ENCODE measurements around the gene STXBP5. TPM values are rescaled to one million over a fixed set of nuclear protein-coding genes. Genes with fewer than 3 reads are reported as not detected.

Gene STXBP5
- total and polyA plus RNA-seq, 2 of the 13 experiments (the other 11 are each of a cell fraction or from before 2014, with no cell fraction given) = 8.8 to 19.4 TPM

DNA sequence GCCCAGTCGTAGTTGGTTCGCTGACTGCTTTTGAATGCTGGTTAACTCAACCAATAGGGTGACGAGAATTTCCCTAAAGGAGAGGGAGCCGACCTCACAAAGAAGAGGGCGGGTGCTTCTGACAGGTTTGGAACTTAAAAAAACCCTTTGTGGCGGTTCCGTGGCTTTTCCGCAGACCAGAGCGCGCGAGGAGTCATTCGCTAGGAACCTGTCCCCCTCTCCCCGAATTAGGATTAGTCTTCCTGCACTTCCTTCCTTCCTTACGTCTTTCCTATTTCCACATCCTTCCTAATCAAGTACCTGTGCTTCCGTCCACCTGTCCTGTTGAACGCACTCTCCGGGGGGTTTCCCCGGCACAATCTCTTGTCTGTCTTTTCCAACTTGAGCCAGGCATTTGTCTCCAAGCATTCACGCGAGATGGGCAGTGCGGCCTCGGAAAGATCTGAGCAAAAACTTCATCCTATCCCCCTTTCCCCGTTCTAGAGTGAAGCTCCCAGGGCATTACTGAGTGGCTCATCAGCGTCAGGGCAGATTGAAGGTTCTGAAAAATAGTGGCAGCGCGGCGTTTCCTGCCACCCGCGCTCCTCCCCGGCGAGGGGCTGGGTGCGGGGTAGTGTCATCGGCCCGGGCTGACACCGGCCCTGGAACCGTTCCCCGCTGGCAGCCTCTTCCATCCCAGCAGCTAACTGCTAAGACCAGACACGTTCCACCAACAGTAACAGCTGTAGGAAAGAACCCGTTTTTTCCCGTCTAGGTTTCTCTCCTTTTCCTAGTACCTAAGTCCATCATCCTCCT lies 1.5 kb upstream of the STXBP5 start (continued):
- TF ChIP-seq, protein P1, sequence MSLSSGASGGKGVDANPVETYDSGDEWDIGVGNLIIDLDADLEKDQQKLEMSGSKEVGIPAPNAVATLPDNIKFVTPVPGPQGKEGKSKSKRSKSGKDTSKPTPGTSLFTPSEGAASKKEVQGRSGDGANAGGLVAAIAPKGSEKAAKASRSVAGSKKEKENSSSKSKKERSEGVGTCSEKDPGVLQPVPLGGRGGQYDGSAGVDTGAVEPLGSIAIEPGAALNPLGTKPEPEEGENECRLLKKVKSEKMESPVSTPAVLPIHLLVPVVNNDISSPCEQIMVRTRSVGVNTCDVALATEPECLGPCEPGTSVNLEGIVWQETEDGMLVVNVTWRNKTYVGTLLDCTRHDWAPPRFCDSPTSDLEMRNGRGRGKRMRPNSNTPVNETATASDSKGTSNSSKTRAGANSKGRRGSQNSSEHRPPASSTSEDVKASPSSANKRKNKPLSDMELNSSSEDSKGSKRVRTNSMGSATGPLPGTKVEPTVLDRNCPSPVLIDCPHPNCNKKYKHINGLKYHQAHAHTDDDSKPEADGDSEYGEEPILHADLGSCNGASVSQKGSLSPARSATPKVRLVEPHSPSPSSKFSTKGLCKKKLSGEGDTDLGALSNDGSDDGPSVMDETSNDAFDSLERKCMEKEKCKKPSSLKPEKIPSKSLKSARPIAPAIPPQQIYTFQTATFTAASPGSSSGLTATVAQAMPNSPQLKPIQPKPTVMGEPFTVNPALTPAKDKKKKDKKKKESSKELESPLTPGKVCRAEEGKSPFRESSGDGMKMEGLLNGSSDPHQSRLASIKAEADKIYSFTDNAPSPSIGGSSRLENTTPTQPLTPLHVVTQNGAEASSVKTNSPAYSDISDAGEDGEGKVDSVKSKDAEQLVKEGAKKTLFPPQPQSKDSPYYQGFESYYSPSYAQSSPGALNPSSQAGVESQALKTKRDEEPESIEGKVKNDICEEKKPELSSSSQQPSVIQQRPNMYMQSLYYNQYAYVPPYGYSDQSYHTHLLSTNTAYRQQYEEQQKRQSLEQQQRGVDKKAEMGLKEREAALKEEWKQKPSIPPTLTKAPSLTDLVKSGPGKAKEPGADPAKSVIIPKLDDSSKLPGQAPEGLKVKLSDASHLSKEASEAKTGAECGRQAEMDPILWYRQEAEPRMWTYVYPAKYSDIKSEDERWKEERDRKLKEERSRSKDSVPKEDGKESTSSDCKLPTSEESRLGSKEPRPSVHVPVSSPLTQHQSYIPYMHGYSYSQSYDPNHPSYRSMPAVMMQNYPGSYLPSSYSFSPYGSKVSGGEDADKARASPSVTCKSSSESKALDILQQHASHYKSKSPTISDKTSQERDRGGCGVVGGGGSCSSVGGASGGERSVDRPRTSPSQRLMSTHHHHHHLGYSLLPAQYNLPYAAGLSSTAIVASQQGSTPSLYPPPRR (CRISPR knock-in tag; IDR thresholded peaks at IDR 0.05; ENCODE audit: borderline replicate concordance) = no peak
- TF ChIP-seq ZNF263 (CRISPR knock-in tag; IDR thresholded peaks at IDR 0.05) (peak; percentile 32; the same call in 1 of the 2 replicates), SSRP1 (CRISPR knock-in tag; IDR thresholded peaks at IDR 0.05) (no peak), ZNF549 (CRISPR knock-in tag; IDR thresholded peaks at IDR 0.05) (no peak), ZNF335 (CRISPR knock-in tag; IDR thresholded peaks at IDR 0.05) (no peak; the same call in 1 of the 2 replicates), ZNF749 (CRISPR knock-in tag; IDR thresholded peaks at IDR 0.05; ENCODE audit: borderline replicate concordance) (0 out of 2 replicates have a peak, but pooled peaks have one; percentile 27), ZNF792 (CRISPR knock-in tag; IDR thresholded peaks at IDR 0.05) (peak; percentile 62), KDM2A (CRISPR knock-in tag; IDR thresholded peaks at IDR 0.05; ENCODE audit: borderline replicate concordance, low read depth) (peak; percentile 11), MAFG (CRISPR knock-in tag; IDR thresholded peaks at IDR 0.05) (no peak), RFX1 (IDR thresholded peaks at IDR 0.05) (no peak), ATRX (CRISPR knock-in tag; IDR thresholded peaks at IDR 0.05; ENCODE audit: borderline replicate concordance) (no peak), MXD4 (CRISPR knock-in tag; IDR thresholded peaks at IDR 0.05) (peak; percentile 16; the same call in 1 of the 2 replicates), ISL2 (CRISPR knock-in tag; IDR thresholded peaks at IDR 0.05) (peak; percentile 56), ZNF788 (CRISPR knock-in tag; IDR thresholded peaks at IDR 0.05; ENCODE audit: borderline replicate concordance) (no peak)
- TF ChIP-seq, protein P2, sequence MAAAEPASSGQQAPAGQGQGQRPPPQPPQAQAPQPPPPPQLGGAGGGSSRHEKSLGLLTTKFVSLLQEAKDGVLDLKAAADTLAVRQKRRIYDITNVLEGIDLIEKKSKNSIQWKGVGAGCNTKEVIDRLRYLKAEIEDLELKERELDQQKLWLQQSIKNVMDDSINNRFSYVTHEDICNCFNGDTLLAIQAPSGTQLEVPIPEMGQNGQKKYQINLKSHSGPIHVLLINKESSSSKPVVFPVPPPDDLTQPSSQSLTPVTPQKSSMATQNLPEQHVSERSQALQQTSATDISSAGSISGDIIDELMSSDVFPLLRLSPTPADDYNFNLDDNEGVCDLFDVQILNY (CRISPR knock-in tag; conservative IDR thresholded peaks at IDR 0.05) = no peak
- TF ChIP-seq, protein P3, sequence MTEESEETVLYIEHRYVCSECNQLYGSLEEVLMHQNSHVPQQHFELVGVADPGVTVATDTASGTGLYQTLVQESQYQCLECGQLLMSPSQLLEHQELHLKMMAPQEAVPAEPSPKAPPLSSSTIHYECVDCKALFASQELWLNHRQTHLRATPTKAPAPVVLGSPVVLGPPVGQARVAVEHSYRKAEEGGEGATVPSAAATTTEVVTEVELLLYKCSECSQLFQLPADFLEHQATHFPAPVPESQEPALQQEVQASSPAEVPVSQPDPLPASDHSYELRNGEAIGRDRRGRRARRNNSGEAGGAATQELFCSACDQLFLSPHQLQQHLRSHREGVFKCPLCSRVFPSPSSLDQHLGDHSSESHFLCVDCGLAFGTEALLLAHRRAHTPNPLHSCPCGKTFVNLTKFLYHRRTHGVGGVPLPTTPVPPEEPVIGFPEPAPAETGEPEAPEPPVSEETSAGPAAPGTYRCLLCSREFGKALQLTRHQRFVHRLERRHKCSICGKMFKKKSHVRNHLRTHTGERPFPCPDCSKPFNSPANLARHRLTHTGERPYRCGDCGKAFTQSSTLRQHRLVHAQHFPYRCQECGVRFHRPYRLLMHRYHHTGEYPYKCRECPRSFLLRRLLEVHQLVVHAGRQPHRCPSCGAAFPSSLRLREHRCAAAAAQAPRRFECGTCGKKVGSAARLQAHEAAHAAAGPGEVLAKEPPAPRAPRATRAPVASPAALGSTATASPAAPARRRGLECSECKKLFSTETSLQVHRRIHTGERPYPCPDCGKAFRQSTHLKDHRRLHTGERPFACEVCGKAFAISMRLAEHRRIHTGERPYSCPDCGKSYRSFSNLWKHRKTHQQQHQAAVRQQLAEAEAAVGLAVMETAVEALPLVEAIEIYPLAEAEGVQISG (CRISPR knock-in tag; IDR thresholded peaks at IDR 0.05) = no peak; the same call in none of the 2 replicates
- TF ChIP-seq, protein P4, sequence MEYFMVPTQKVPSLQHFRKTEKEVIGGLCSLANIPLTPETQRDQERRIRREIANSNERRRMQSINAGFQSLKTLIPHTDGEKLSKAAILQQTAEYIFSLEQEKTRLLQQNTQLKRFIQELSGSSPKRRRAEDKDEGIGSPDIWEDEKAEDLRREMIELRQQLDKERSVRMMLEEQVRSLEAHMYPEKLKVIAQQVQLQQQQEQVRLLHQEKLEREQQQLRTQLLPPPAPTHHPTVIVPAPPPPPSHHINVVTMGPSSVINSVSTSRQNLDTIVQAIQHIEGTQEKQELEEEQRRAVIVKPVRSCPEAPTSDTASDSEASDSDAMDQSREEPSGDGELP (IDR thresholded peaks at IDR 0.05; ENCODE audit: borderline replicate concordance, low read depth) = peak; percentile 44; the same call in 1 of the 2 replicates
- TF ChIP-seq, protein P5, sequence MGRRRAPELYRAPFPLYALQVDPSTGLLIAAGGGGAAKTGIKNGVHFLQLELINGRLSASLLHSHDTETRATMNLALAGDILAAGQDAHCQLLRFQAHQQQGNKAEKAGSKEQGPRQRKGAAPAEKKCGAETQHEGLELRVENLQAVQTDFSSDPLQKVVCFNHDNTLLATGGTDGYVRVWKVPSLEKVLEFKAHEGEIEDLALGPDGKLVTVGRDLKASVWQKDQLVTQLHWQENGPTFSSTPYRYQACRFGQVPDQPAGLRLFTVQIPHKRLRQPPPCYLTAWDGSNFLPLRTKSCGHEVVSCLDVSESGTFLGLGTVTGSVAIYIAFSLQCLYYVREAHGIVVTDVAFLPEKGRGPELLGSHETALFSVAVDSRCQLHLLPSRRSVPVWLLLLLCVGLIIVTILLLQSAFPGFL (CRISPR knock-in tag; IDR thresholded peaks at IDR 0.05) = no peak
- TF ChIP-seq, protein P6, sequence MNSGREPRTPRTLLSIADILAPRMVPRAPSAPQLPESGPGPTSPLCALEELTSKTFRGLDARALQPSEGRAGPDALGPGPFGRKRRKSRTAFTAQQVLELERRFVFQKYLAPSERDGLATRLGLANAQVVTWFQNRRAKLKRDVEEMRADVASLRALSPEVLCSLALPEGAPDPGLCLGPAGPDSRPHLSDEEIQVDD (CRISPR knock-in tag; IDR thresholded peaks at IDR 0.05; ENCODE audit: borderline replicate concordance) = no peak
